ENCODE results near the gene TRPC4AP. TPM values are rescaled to one million over a fixed set of nuclear protein-coding genes. Genes with fewer than 3 reads are reported as not detected.

The TRPC4AP gene
- total RNA-seq, 1 experiment from 2014 or later = 48.6 TPM

DNA sequence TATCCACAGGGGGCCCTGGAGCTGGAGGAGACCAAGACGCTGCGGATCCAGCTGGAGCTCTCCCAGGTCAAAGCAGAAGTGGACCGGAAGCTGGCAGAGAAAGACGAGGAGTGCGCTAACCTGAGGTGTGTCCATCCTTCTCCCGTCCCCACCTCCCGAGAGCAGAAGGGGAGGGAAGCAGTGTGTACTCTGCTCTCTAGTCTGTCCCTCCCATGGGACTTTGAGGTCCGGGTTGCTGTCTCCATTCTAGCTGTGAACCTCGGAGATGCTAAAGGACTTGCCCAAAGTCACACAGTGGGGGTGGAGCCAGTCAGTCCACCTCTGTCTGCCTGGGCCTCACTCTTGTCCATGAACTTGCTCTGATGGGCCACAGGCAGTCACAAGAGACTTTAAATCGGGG, 92.8 kb downstream of the TRPC4AP start:
- no peak overlapping the region for H3K27ac ChIP-seq (ENCODE audit: low read depth, low read length)
- H2AFZ ChIP-seq (ENCODE audit: low read depth, low read length, poor library complexity, severe bottlenecking) = no peak overlapping the region
- H3K36me3 ChIP-seq (ENCODE audit: control insufficient read depth in 1 of 2, insufficient read depth in 2 of 2, low read length in 2 of 2) = peaks cover 7 to 9% of the 10 kb centered on the region in 2 experiments; a peak in 3 of 4 replicates
- no peak overlapping the region for H3K4me2 ChIP-seq (ENCODE audit: low read length)
- no peaks in the 10 kb centered on the region for H3K79me2 ChIP-seq (ENCODE audit: insufficient read depth, low read length)
- CTCF ChIA-PET = no interaction called here
- TF ChIP-seq EZH2 (IDR thresholded peaks at IDR 0.05) (no peak), ZFX (IDR thresholded peaks at IDR 0.05) (no peak), POLR2AphosphoS5 (IDR thresholded peaks at IDR 0.05; ENCODE audit: low read depth, low read length) (no peak), EZH2phosphoT487 (IDR thresholded peaks at IDR 0.05; ENCODE audit: borderline replicate concordance) (no peak), CTCF (IDR thresholded peaks at IDR 0.05 in 2 of 3, conservative IDR thresholded peaks at IDR 0.05 in 1 of 3; ENCODE audit: borderline replicate concordance in 1 of 3, insufficient read depth in 1 of 3, low read depth in 2 of 3, low read length in 2 of 3) (no peak), ATF3 (IDR thresholded peaks at IDR 0.05) (no peak), CBX3 (IDR thresholded peaks at IDR 0.05; ENCODE audit: low read depth) (no peak), ELF1 (IDR thresholded peaks at IDR 0.05; ENCODE audit: borderline replicate concordance, low read depth) (no peak), SRF (IDR thresholded peaks at IDR 0.05; ENCODE audit: low read depth) (no peak), POLR2A (IDR thresholded peaks at IDR 0.05; ENCODE audit: borderline replicate concordance, extremely low read depth, insufficient read depth, insufficient read length) (no peak), FOSL1 (IDR thresholded peaks at IDR 0.05; ENCODE audit: low read depth) (no peak), JUND (IDR thresholded peaks at IDR 0.05) (no peak), ZNF274 (IDR thresholded peaks at IDR 0.05; ENCODE audit: low read depth, low read length) (no peak)
- TF ChIP-seq, protein P1, sequence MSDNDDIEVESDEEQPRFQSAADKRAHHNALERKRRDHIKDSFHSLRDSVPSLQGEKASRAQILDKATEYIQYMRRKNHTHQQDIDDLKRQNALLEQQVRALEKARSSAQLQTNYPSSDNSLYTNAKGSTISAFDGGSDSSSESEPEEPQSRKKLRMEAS (IDR thresholded peaks at IDR 0.05) = no peak
- BruUV-seq (replicated peaks) = no TSS peak
- no peaks in the 10 kb centered on the region for H4K20me1 ChIP-seq (ENCODE audit: insufficient read depth)
- H3K9me3 ChIP-seq (ENCODE audit: control insufficient read depth in 1 of 2, insufficient read depth in 1 of 2, low read depth in 1 of 2, low read length in 2 of 2) = no peaks in the 10 kb centered on the region
- POLR2A ChIA-PET = no interaction called here
- DNase-seq (ENCODE audit: low read depth, low spot score) (no peak), ATAC-seq (no peak)
- RAD21 ChIA-PET (ENCODE audit: low non-redundant PET in 1 of 2, low total read pairs in 2 of 2, uncharacterized antibody in 2 of 2, unreplicated experiment in 2 of 2) = no interaction called here
- H3K4me3 ChIP-seq (replicated peaks in 1 of 2; ENCODE audit: low read depth in 1 of 2, low read length in 2 of 2) = no peak overlapping the region
- intact Hi-C loops (cut with micrococcal nuclease) = no loop called here
- H3K27me3 ChIP-seq (ENCODE audit: insufficient read depth, low read length) = no peaks in the 10 kb centered on the region
- H3K9ac ChIP-seq (ENCODE audit: low read length) = no peak overlapping the region
- no peaks in the 10 kb centered on the region for H3K4me1 ChIP-seq (ENCODE audit: control insufficient read depth in 1 of 2, insufficient read depth in 2 of 2, low read length in 2 of 2)
- H3K9me2 ChIP-seq (ENCODE audit: insufficient read depth) = no peaks in the 10 kb centered on the region
